Testis (tissue), 2 donors: ENCODE data around the gene BRD3OS.

Source experiments
- CTCF ChIP-seq, 3 experiments: fragments of 450-650 bp in 2 of 3; fragments of 200-600 bp in 1 of 3; sonication (generic) in 1 of 3; IDR thresholded peaks; one replicate each; pipeline ENCODE4 v1.5.1; 2016 to 2019; ENCODE audit warnings: antibody characterized with exemption in 3 of 3, mild to moderate bottlenecking in 2 of 3, moderate library complexity in 1 of 3
- POLR2A ChIP-seq: fragments of 450-650 bp; IDR thresholded peaks from one replicate; pipeline ENCODE4 v1.6.1; 2017; ENCODE audit warnings: antibody characterized with exemption, mild to moderate bottlenecking, moderate library complexity

DNA sequence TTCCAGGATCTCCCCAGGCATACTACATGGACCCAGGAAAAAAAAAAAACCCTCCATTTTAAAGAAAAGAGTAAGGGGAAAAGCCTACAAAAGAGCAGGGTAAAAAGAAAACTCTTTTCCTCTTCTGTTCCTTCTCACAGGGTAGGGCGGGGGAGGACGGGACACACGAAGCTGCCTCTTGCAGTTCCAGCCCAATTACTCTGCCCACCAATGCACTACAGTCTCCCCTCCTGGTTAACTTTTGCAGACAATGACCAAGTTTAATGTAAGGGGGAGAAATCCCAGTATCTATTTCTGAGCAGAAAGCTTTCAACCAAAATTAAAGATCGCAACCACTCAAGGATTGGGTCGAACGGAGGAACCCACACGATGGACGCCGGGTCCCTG, 41.2 kb downstream of the BRD3OS start:
- TF ChIP-seq CTCF (IDR thresholded peaks at IDR 0.05), result no peak
- TF ChIP-seq POLR2A, result no peak
